ENCODE data around the gene SLC22A4.
A peak's percentile ranks its signal among the peaks of the same experiment; 100 is the strongest.

The SLC22A4 gene

DNA sequence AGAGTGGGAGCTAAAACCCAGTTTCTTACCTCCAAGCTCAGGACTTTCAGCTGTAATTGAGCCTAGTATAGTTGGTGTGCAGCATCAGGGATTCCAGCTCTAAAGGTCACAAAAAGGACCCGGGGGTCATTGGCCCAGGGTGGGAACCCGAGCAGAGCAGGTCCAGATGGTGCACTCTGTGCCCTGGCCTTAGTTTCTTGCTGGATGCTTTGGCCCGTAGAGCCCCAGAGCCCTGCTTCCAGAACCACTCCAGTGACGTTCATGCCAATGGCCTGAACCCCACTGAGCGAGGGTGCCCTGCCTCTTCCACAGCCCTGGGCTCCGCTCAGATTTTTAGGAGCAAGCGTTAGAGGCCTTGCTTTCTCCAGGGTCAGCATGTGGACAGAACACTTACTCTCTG lies 83.5 kb downstream of the SLC22A4 start:
- DNase-seq, result no peak

DNA sequence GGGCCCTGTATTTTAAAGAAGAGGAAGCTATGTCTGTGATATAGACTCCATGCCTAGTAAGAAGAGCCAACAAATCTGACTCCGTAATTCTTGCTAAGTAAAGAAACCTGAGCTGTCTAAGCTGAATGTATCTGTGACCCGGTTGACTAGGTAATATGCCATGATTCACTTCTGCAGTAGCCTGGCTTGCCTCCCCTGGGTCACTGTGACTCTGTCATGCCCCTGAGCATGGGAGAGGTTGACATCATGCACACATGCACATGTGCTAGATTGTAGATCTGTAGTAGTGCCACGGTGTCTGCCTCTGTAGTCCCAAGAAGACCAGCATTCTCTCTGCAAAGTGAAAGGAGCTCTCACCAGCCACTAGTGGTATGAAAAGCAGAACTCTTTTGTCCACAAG lies 84.4 kb downstream of the SLC22A4 start:
- DNase-seq, result no peak

DNA sequence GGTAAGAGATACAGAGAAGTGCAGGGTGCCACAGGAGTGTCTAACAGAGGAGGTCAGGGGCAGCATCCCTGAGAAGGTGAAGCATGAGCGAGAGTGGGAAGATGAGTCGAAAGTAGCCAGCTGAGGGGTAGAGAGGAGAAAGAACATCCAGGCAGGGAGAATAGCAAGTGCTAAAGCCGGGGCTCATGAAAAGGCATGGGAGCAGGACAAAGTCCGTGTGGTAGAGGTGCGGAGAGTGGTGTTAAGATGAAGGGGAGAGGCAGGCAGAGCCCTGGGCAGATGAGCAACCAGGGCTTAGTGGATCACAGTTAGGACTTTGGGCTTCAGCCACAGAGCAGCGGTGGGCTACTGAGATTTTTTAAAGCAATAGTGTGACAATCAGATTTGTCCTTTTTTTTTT lies 85.9 kb downstream of the SLC22A4 start:
- DNase-seq, result no peak

DNA sequence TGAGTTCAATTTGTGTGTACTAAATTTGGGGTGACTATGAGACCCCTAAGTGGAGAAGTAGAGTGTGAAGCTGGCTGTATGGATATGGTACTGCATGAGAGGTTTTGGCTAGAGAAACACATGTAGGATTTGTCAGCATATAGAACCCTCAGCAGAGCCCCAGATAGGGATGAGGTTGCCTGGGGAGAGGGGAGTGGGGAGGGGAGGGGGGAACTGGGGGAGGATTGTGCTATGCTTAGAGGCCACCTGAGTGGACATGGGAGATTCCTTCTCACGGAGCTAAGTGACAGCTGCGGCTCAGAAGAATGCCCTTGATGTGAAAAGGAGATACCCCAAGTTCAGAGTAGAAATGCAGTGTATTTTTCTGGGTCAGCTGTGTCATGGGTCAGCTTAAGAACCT lies 86.5 kb downstream of the SLC22A4 start:
- no peak for DNase-seq

DNA sequence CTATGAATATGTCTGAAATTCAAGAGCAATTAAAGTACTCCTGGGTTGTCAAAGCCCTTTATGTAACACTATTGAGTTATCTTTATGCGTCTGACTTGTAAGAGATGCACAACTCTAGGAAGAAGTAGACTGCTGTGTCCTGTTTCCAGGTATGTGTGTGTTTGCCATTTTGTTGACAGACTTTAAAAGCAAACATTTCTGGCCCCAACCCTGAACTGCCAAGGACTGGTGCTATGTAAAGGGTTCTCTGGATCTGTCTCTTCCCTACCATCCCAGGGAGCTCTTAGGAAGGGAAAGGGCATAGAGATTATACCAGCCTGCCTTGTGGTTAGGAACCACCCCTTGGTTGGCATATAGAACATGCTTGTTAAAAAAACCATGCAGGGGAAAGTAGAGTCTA lies 87.4 kb downstream of the SLC22A4 start:
- no peak for DNase-seq

DNA sequence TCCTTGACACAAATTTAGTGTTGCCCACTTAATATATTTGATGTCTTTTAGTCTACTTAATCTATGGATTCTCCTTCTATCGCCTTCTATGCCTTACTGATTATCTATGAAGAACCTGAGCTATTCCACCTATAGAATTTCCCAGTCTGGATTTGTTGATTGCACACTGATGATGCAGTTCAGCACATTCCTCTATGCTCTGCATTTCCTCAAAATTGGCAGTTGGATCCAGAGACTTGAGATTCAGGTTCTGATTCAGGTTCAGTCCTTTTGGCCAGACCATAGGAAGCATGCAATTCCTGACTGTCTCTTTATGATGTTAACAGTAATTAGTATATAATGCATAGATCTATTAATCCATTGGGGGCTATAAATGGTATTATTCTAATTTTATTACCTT lies 89.1 kb downstream of the SLC22A4 start:
- no peak for DNase-seq

DNA sequence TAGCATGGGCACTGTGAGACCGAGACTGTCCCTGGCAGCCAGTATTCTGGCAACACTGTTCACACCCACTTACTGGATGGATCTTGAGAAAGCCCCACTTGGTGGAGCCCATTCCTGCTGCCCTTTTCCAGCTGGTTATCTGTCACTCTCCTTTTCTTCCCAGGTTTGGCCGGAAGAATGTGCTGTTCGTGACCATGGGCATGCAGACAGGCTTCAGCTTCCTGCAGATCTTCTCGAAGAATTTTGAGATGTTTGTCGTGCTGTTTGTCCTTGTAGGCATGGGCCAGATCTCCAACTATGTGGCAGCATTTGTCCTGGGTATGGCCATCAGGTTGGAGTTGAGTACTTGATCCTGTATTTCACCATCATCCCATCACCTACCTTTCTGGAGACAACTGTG lies 89.8 kb downstream of the SLC22A4 start:
- no peak for DNase-seq

DNA sequence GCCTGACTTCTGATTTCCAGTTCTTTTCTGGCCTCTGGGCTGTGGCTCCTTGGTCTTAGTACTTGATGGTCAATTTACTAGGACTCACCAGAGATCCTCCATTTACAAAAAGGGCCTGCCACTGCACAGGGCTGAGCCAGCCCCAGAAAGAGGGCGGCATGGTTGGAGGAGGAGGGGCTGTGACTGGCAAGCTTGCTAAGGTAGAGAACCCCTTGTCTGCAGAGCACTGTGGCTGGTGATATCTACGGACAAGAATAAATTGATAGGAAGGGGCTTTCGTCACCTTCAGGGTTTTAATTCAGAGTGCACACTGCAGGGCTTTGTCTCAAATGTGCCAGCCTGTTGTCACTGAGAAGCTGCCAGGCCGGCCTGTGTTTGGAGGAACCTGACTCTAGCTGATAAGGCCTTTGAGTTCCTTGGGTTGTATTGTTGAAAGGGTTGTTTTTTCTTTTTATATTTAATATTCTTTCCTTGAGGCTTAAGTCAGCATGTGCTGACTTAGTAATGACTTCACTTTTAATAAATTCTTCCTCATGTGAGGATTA lies 90.4 kb downstream of the SLC22A4 start:
- no peak for DNase-seq

DNA sequence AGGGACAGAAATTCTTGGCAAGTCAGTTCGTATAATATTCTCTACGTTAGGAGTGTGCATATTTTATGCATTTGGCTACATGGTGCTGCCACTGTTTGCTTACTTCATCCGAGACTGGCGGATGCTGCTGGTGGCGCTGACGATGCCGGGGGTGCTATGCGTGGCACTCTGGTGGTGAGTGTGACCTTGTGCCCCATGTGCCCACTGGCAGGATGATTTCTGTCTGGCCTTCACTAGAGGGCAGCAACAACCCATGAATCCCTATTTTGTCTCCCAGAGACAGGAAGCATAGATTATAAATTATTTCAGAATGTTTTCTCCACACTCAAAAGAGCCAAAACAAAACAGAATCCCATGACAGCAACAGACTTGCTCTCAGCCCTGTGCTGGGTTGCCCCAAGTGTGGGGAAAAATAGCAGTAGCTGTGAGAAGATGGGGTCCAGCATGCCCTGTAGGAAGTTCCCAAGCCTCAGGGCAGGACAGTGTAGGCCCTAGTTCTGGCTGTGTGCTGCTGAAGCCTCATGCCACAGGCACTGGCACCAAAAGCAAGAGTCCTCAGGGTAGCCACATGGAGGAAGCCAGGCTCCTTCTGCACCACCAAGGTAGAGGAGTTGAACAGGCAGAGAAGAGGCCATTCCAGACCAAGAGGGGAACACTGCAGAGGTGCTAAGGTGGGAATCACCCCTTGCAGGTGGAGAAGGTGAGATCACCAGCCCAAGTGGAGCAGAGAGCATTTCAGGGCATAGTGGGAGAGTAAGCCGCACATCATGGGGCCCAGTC lies 91.3 kb downstream of the SLC22A4 start:
- peak in 1 of 2 experiments; percentile 25 for DNase-seq

DNA sequence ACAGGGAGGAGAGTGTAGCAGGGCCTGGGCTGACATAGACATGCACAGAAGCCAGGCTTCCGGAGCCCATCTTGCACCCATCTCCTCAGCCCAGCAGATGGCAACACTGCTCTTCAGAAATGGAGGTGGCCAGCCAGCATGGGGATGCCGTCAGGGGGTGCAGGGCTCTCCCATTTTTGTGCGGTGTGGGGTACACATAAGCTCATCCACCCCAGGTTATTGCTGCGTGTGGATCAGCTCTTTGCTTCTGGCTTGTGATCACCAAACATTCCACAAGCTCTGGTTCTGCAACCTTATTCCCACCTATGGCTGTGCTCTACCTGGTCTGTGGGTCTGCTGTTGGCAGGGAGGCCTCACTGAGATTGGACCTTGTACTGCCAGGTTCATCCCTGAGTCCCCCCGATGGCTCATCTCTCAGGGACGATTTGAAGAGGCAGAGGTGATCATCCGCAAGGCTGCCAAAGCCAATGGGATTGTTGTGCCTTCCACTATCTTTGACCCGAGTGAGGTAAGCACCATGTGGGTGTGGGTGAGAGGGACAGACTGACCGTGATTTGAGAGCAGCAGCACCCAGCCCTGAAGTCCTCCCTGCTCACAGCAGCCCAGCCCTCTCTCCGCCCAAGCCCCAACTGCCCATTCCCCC lies 92.6 kb downstream of the SLC22A4 start:
- peak in 1 of 2 experiments; percentile 56 for DNase-seq

DNA sequence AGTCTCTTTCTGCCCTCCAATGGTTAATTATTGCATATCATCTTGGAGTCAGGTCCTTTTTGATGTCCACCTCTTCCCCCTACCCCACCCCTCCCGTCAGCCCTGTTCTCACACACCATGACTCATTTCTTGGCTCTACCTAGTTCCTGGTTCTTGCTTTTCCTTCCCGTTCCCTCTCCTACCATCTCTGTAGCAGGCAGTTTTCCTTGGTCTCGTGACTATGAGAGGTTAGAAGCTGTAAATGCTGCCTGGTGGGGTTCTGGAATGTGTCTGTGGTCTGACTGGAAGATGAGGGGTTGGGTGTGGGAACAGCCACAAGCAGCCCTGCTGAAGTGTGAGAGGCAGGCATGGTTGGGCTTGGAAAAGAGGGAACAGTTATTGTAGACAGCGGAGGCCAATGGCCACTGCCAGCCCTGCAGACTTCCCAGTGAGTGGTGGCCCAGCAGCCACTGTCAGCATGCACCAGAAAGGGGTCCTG lies 93.5 kb downstream of the SLC22A4 start:
- peak in 1 of 2 experiments; percentile 44 for DNase-seq

DNA sequence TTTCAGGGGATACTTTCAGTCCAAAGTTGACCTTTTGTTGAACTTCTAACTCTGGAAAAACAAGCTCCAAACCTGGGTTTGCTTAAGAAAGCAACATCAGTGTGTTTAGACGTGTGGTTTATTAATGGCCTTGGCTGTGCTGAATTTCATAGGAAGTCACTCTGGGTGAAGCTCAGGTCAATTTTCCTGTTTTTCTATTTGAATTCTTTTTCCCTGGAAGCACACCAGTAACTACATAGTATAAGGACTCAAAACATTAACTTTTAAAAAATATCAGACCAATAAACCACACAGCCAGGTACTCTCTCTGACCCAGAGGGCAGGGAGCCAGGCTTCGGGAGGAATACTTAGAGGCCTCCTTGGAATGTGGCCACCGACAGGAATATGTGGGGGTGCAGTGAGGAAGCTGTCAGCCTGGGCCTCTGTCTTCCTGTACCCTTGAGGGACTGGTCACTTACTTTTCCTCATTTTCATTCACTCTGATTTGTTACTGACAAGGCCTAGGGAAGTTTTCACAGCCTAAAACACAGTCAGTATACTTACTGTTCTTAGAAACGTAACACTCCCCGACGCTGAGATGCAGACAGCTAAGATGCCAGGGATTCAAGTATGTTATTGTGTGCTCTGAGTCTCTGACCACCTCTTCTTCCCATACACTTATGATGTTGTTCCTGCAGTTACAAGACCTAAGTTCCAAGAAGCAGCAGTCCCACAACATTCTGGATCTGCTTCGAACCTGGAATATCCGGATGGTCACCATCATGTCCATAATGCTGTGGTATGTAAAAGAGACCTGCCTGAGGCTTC lies 94.3 kb downstream of the SLC22A4 start:
- no peak for DNase-seq

DNA sequence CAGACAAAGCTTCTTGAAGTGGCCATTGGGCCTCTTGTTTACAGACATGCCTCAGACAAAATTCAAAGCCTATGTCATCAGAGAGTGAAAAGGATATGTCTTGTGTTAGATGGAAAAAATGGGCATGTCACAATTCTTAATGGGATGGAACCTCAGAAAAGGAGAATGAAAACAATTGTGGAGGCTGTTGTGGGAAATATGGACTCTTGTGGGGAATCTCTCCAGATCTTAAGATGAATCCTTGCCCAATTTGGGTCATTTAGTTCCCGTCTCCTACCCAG lies 94.8 kb downstream of the SLC22A4 start:
- no peak for DNase-seq

DNA sequence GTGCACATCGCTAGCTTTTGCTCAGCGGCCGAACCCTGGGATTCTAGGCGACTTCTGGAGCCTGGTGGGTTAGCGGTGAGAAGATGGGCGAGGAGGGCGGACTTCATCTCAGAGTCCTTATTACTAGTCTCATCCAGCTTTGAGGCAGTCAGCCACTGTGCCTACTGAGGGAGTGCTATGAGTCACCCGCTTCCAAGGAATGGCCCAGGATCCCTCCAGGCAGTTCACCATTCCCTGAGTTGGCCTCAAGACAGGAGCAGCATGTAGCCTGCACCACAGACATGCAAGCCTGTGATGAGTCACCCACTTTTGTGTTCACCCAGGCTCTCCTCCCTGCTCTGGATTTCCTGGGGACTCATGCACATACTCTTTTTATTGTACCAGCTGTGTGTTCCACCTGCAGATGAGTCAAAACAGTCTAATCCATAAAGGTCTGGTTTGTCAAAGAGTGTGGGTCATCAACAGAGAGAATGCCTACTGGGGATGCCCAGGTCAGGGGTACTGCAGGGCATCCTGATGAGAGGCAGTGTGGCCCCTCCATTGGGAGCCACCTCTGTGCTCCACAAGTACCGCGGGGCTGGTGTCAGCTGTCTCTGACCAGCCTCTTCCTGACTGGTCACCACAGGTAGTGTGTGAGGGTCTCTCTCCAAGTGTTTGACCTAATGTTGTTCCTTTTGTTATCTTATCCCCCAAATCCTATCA lies 95.5 kb downstream of the SLC22A4 start:
- peak in 1 of 2 experiments; percentile 53 for DNase-seq

DNA sequence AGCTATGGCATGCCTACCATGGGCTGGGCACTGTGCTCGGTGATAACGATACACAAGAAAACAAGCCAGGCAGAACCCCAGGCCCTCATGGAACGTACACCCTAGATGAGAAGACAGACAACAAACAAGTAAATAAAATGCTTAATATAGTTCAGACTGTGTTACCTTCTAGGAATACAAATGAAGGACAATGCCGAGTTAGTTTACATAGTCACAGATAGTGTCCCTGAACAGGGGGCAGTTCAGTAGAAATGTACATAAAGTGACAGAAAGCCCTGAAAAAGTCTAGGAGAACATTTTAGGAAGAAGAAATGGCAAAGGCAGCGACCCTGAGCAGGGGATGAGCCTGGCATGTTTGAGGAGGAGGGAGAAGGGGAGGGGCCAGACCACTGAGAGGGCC lies 97.1 kb downstream of the SLC22A4 start:
- DNase-seq, result no peak

DNA sequence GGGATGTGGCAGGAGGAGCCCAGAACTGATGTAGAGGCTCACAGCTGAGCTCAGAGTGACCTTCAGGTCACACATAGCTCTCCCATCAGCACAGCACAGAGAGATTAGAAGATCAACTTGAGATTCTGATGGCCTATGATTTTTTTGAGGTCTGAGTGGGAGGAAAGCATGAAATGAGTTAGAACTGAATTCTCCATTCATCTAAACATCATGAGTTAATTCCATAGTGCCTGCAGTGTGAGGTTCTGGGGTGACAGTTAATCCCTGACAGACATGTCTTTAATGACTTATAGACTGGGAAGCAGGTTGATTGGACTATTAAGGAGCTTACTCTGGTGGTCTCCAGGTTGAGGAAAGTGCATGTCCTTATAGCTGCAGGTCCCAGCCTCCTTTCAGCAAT lies 97.7 kb downstream of the SLC22A4 start:
- DNase-seq, result no peak

DNA sequence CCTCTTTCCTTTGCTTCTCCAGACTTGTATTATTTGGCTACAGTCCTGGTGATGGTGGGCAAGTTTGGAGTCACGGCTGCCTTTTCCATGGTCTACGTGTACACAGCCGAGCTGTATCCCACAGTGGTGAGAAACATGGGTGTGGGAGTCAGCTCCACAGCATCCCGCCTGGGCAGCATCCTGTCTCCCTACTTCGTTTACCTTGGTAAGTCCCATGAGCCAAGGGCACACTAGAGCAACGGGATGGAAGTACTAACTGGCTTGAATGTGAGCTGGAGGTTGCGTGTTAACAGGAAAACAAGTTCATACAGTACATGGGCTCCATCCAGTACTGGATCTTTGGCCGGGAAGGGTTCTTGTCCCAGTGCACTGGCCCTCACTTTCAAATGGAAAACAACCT lies 98.2 kb downstream of the SLC22A4 start:
- no peak for DNase-seq

DNA sequence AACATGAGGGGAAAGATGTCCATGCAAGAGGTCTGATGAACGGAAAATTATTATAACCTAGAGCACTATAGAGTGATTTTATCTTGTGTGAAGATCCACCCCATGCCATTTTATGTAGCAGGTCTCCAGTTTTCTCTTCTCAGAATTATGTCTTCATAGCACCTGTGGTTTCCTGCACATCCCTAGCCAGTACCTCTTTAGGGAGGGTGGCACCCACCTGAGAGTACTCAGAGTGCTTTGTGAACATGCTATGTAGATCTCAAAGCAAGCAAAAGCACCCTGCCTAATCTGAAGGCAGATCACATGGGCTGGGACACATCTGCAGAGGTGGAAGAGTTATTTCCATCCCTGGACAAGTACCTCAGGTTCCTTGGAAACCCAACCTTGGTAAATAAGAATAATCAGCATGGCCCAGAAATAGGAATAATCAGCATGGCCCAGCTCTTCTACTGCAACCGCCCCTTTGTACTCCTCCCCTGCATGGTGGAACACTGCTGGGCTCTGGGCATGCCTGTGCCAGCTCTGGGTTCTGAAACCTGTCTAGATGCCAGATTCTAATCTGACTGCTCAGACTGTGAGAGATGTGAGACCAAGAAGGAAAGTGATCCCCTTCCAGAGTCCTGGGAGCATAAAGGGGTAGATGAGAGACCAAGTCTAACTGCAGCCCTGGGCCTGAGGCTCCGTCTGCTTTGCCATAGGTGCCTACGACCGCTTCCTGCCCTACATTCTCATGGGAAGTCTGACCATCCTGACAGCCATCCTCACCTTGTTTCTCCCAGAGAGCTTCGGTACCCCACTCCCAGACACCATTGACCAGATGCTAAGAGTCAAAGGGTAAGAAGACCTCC lies 99.0 kb downstream of the SLC22A4 start:
- DNase-seq, result no peak

Measured in NCI-H446 (cell line).